Vagina (tissue), 2 donors: Measurements from ENCODE around the gene DNAJC6. TPM values are rescaled to one million over a fixed set of nuclear protein-coding genes. Genes with fewer than 3 reads are reported as not detected.

Source experiments
- DNase-seq, 2 donors: peaks; one replicate each; pipeline ENCODE4 v3.0.0-alpha.2; 2017; ENCODE audit errors: extremely low spot score in 2 of 2
- H3K27ac ChIP-seq: fragments of 200-600 bp; sonication (generic); one replicate; pipeline ENCODE4 v1.5.1; 2019
- H3K27me3 ChIP-seq: fragments of 200-600 bp; sonication (generic); one replicate; pipeline ENCODE4 v1.5.1; 2019
- H3K36me3 ChIP-seq, 2 donors: fragments of 200-600 bp; sonication (generic); one replicate each; pipeline ENCODE4 v1.5.1; 2017 to 2019
- H3K4me1 ChIP-seq: fragments of 200-600 bp; sonication (generic); one replicate; pipeline ENCODE4 v1.5.1; 2019
- H3K4me3 ChIP-seq, 2 donors: fragments of 200-600 bp; sonication (generic); 1 replicate in 1 of 2; 2 replicates in 1 of 2; pipeline ENCODE4 v1.5.1; 2016 to 2019
- H3K9me3 ChIP-seq: fragments of 200-600 bp; sonication (generic); one replicate; pipeline ENCODE4 v1.5.1; 2019
- POLR2A ChIP-seq, 2 donors: fragments of 450-650 bp; IDR thresholded peaks; one replicate each; pipeline ENCODE4 v1.6.1; 2017; ENCODE audit warnings: antibody characterized with exemption in 2 of 2, mild to moderate bottlenecking in 2 of 2, moderate library complexity in 2 of 2
- POLR2AphosphoS5 ChIP-seq, 2 donors: sonication (generic); formaldehyde crosslinking; IDR thresholded peaks; one replicate each; pipeline ENCODE4 v1.9.0; 2017; ENCODE audit warnings: antibody characterized with exemption in 2 of 2, mild to moderate bottlenecking in 2 of 2, low read depth in 1 of 2; ENCODE audit not compliant: insufficient read depth in 1 of 2
- intact Hi-C: fragments of 100-400 bp; cut with DNase I; formaldehyde crosslinking; loops from one replicate; pipeline ENCODE4 v1.15.1; 2023
- total RNA-seq: library from RNA; depleted of rRNA; stranded (reverse); fragments of >200 nt; gene quantifications from one replicate; pipeline ENCODE4 v1.2.3, GENCODE V29; 2016
- TF ChIP-seq, protein P1 (sequence below), 3 experiments: fragments of 450-650 bp in 2 of 3; fragments of 200-600 bp in 1 of 3; sonication (generic) in 1 of 3; IDR thresholded peaks; one replicate each; pipeline ENCODE4 v1.5.1; 2017 to 2019; ENCODE audit warnings: antibody characterized with exemption in 3 of 3, mild to moderate bottlenecking in 2 of 3, moderate library complexity in 2 of 3

DNAJC6 gene
- total RNA-seq, 1 donor from 2014 or later: 5.6 TPM

DNA sequence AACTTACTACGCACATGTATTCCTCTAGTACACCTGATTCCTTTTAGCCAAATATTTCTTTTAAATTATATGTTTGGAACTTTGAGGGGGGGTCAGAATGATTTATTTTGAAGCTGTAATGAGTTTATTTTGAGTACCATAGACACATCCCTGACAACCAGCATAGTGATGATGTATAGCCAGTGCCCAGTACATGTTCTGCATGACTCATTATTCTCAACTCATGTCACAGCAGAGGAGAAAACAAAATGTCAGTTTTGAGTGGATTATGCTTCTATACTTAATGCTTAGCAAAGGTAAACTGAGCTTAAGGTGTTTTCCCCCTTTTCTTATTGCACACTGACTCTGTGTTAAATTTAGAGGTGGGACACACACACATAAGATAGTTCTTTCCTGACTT lies 88.7 kb downstream of the DNAJC6 start:
- TF ChIP-seq, protein P1, sequence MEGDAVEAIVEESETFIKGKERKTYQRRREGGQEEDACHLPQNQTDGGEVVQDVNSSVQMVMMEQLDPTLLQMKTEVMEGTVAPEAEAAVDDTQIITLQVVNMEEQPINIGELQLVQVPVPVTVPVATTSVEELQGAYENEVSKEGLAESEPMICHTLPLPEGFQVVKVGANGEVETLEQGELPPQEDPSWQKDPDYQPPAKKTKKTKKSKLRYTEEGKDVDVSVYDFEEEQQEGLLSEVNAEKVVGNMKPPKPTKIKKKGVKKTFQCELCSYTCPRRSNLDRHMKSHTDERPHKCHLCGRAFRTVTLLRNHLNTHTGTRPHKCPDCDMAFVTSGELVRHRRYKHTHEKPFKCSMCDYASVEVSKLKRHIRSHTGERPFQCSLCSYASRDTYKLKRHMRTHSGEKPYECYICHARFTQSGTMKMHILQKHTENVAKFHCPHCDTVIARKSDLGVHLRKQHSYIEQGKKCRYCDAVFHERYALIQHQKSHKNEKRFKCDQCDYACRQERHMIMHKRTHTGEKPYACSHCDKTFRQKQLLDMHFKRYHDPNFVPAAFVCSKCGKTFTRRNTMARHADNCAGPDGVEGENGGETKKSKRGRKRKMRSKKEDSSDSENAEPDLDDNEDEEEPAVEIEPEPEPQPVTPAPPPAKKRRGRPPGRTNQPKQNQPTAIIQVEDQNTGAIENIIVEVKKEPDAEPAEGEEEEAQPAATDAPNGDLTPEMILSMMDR (IDR thresholded peaks at IDR 0.05): no peak
- no peak for TF ChIP-seq POLR2AphosphoS5 (IDR thresholded peaks at IDR 0.05; ENCODE audit: insufficient read depth in 1 of 2, low read depth in 1 of 2)
- Histone ChIP-seq H3K27me3 (no peaks in the 10 kb centered on the region), H3K4me3 (no peak overlapping the region), H3K9me3 (no peaks in the 10 kb centered on the region), H3K27ac (no peak overlapping the region), H3K4me1 (no peaks in the 10 kb centered on the region), H3K36me3 (no peaks in the 10 kb centered on the region)
- intact Hi-C loops: no loop called here
- DNase-seq: no peak

DNA sequence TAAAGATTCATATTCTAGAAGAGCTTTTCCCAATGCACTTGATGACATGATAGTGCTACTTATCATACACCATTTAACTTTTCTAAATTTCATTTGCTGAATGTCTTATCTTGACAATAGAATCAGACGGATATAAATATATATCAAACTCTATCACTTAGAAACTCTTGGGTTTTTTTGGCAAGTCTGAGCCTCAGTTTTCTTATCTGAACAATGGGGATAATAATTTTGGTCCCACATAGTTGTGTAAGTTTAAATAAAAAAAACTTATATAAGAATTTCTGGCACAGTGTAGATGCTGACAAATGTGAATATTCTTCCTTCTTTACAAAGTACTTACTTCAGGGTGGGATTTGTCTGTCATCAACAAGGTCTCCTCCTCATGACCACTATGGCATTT lies 89.7 kb downstream of the DNAJC6 start:
- Histone ChIP-seq H3K36me3 (no peaks in the 10 kb centered on the region), H3K4me1 (no peaks in the 10 kb centered on the region), H3K27ac (no peak overlapping the region), H3K9me3 (no peaks in the 10 kb centered on the region), H3K27me3 (no peaks in the 10 kb centered on the region), H3K4me3 (no peak overlapping the region)
- TF ChIP-seq, protein P1 (IDR thresholded peaks at IDR 0.05): no peak
- TF ChIP-seq POLR2AphosphoS5 (IDR thresholded peaks at IDR 0.05; ENCODE audit: insufficient read depth in 1 of 2, low read depth in 1 of 2) (no peak), POLR2A (IDR thresholded peaks at IDR 0.05) (no peak)
- intact Hi-C loops: no loop called here
- no peak for DNase-seq

DNA sequence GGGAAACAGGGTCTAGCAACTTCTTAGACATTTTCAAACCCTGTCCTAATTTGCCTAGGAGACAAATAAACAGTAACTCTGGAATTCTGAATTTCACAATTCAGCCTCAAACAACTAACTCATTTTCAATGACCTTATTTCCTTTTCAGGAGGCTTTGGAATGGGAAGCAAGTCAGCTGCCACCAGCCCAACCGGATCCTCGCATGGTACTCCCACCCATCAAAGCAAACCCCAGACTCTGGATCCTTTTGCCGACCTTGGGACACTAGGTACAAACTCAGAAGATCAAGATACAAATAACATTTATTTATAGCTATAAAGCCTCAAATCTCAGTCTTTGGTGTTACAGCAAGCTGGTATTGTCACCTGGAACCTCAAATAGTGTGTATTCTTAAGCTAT lies 92.3 kb downstream of the DNAJC6 start:
- Histone ChIP-seq H3K27ac (no peak overlapping the region), H3K36me3 (no peaks in the 10 kb centered on the region), H3K9me3 (no peaks in the 10 kb centered on the region), H3K4me1 (no peaks in the 10 kb centered on the region), H3K27me3 (no peaks in the 10 kb centered on the region), H3K4me3 (no peak overlapping the region)
- intact Hi-C loops: no loop called here
- TF ChIP-seq POLR2A (IDR thresholded peaks at IDR 0.05) (no peak), POLR2AphosphoS5 (IDR thresholded peaks at IDR 0.05; ENCODE audit: insufficient read depth in 1 of 2, low read depth in 1 of 2) (no peak)
- TF ChIP-seq, protein P1 (IDR thresholded peaks at IDR 0.05): no peak
- DNase-seq: no peak

DNA sequence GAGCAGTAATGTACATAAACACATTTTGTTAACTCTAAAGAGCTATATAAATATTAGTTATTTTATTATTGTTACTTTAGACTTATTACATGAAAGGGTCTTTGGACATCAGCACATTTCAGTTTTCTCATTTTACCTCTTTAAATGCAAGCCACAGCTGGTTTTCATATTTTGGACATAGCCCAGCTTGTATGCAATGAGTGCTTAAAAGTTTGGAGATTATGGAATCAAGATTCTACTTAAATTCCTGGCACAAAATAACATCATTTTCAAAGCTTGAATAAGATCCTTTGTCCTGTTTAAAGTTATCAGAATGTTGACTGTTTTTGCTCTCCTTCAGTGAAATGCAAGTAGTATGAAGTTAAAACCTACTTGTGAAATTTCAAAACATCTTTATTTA lies 95.6 kb downstream of the DNAJC6 start:
- Histone ChIP-seq H3K4me1 (no peaks in the 10 kb centered on the region), H3K9me3 (no peaks in the 10 kb centered on the region), H3K27ac (no peak overlapping the region), H3K4me3 (no peak overlapping the region), H3K27me3 (no peaks in the 10 kb centered on the region), H3K36me3 (no peaks in the 10 kb centered on the region)
- TF ChIP-seq, protein P1 (IDR thresholded peaks at IDR 0.05): no peak
- TF ChIP-seq POLR2AphosphoS5 (IDR thresholded peaks at IDR 0.05; ENCODE audit: insufficient read depth in 1 of 2, low read depth in 1 of 2): no peak
- no peak for TF ChIP-seq POLR2A (IDR thresholded peaks at IDR 0.05)
- no peak for DNase-seq
- intact Hi-C loops: no loop called here

DNA sequence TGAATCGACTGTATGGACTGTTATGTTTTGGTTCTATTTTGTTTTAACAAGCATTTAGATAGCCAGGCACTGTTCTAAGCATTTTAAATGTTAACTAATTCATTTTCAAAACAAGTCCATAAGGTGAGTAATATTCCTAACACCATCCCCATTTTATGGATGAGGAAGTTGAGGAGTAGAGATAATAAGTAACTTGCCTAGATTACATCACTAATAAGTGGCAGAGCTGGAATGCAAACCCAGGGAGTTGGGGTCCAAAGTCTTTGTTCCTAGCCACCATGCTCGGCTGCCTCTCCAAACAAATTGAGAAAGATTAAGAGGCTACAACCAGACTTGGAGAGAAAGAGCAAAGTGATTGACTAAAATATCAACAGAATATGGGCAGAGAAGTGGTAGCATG lies 98.5 kb downstream of the DNAJC6 start:
- intact Hi-C loops: no loop called here
- no peak for DNase-seq

More for the DNA sequence above, 98.5 kb downstream of the DNAJC6 start:
- Histone ChIP-seq H3K27ac (no peak overlapping the region), H3K27me3 (no peaks in the 10 kb centered on the region), H3K4me3 (no peak overlapping the region), H3K36me3 (no peaks in the 10 kb centered on the region), H3K9me3 (no peaks in the 10 kb centered on the region), H3K4me1 (no peaks in the 10 kb centered on the region)
- TF ChIP-seq POLR2A (IDR thresholded peaks at IDR 0.05) (no peak), POLR2AphosphoS5 (IDR thresholded peaks at IDR 0.05; ENCODE audit: insufficient read depth in 1 of 2, low read depth in 1 of 2) (no peak)
- TF ChIP-seq, protein P1 (IDR thresholded peaks at IDR 0.05): no peak
